ENCODE results near the gene CERS6.

Gene CERS6

GRCh38 chr2:168573128-168573903, 117.2 kb downstream of the CERS6 start:
- no peak for DNase-seq

GRCh38 chr2:168574856-168575630, 119.0 kb downstream of the CERS6 start:
- DNase-seq: no peak

GRCh38 chr2:168577885-168578284, 121.8 kb downstream of the CERS6 start:
- no peak for DNase-seq

- no peak for DNase-seq
These were observed 127.1 kb downstream of the CERS6 start for GRCh38 chr2:168583064-168583709.

- DNase-seq: no peak
These were observed 127.8 kb downstream of the CERS6 start for GRCh38 chr2:168583710-168584521.

GRCh38 chr2:168584911-168585310, 128.8 kb downstream of the CERS6 start:
- DNase-seq: no peak

GRCh38 chr2:168585700-168586099, 129.6 kb downstream of the CERS6 start:
- DNase-seq: no peak

GRCh38 chr2:168587307-168587706, 131.2 kb downstream of the CERS6 start:
- DNase-seq: no peak

- DNase-seq: no peak
These were observed 133.5 kb downstream of the CERS6 start for GRCh38 chr2:168589236-168590211.

- DNase-seq: no peak
These were observed 136.2 kb downstream of the CERS6 start for GRCh38 chr2:168592181-168592831.

- DNase-seq: no peak
These were observed 137.6 kb downstream of the CERS6 start for GRCh38 chr2:168593713-168594112.

GRCh38 chr2:168594778-168595177, 138.7 kb downstream of the CERS6 start:
- no peak for DNase-seq

GRCh38 chr2:168596881-168597655, 141.0 kb downstream of the CERS6 start:
- no peak for DNase-seq

- DNase-seq: no peak
These were observed 143.7 kb downstream of the CERS6 start for GRCh38 chr2:168599738-168600137.

- DNase-seq: no peak
These were observed 144.9 kb downstream of the CERS6 start for GRCh38 chr2:168600949-168601348.

- no peak for DNase-seq
These were observed 145.7 kb downstream of the CERS6 start for GRCh38 chr2:168601741-168602140.

- DNase-seq: no peak
These were observed 146.3 kb downstream of the CERS6 start for GRCh38 chr2:168602379-168602778.

GRCh38 chr2:168602846-168603401, 146.9 kb downstream of the CERS6 start:
- DNase-seq: no peak

- DNase-seq: no peak
These were observed 147.4 kb downstream of the CERS6 start for GRCh38 chr2:168603439-168603961.

- DNase-seq: no peak
These were observed 148.2 kb downstream of the CERS6 start for GRCh38 chr2:168604252-168604651.
